DND-41 (cell line): ENCODE data around the gene TCF20.

ENCODE experiments used
- CTCF ChIP-seq: IDR thresholded peaks from 2 replicates; pipeline ENCODE4 v1.5.1; 2012; ENCODE audit warnings: borderline replicate concordance, low read length, moderate library complexity, mild to moderate bottlenecking; ENCODE audit not compliant: poor library complexity, severe bottlenecking; ENCODE audit errors: extremely low read depth
- EZH2 ChIP-seq: IDR thresholded peaks from 3 replicates; pipeline ENCODE4 v1.6.1; 2012; ENCODE audit warnings: borderline replicate concordance, low read depth, mild to moderate bottlenecking, moderate library complexity, low read length, inconsistent platforms; ENCODE audit not compliant: severe bottlenecking

- TF ChIP-seq CTCF (no peak), EZH2 (no peak)
Observed at GRCh38 chr22:42309865-42310264, 39.4 kb upstream of the TCF20 start.
